NCI-H1092 treated with DMSO at 0.1 percent for 48 hours (cell line): ENCODE results near the gene BANK1.

Experiments used
- DNase-seq: peaks from one replicate; lab custom pipeline; 2025; lab: John Stamatoyannopoulos, UW

BANK1 gene

DNA sequence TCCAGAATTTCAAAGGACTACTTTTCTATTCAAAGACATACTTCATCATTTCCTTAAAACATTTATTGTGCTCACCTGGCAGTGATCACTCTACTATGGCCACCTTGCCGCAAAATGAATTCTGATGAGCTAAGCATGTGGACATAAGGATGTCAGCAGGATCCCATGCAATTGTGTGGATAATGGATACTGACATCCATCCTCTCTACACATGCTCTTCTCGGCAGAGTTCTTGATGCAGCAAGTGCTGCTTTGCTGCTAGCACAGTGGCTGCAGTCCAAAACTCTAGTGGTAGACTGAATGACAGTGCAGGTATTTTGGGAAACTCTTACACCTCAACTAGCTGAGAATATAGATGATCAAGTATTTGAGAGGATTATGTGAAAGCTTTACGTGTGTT lies 168.0 kb downstream of the BANK1 start:
- DNase-seq = no peak

DNA sequence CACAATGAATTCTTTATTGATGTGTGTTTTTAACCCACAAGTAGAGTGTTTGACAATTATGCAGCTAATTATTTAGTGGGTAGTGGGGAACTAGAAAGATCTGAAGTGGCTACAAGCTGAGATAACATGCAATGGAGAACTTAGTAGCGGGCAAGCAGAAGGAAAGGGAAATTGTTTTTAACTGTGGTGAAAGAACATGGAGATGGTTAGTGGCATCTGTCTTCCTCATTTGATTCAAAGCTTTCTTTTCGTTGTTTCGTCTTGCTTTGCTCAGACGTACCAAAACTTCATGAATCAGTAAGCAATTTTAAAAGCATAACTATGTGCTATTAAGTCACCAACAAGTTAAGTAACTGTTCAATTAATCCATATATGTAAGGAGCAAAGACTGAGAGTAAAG lies 169.9 kb downstream of the BANK1 start:
- no peak for DNase-seq

DNA sequence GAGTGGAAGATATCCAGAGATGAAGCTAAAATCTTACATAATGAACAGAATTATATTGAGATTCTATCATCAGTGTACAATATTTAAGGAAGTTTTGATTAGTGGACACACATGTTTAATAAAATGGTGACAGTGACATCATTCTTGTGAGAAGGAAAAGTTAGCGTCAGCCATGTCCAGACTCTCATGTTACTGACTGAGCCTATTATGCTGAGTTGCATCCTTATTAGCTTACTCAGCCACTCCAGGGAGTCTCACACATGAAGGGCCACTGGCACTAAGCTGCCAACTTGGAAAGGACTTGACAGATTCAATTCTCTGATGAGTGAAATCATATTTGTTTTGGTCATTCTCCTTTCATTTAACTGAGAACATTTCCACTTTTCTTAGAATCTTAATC lies 170.6 kb downstream of the BANK1 start:
- no peak for DNase-seq

DNA sequence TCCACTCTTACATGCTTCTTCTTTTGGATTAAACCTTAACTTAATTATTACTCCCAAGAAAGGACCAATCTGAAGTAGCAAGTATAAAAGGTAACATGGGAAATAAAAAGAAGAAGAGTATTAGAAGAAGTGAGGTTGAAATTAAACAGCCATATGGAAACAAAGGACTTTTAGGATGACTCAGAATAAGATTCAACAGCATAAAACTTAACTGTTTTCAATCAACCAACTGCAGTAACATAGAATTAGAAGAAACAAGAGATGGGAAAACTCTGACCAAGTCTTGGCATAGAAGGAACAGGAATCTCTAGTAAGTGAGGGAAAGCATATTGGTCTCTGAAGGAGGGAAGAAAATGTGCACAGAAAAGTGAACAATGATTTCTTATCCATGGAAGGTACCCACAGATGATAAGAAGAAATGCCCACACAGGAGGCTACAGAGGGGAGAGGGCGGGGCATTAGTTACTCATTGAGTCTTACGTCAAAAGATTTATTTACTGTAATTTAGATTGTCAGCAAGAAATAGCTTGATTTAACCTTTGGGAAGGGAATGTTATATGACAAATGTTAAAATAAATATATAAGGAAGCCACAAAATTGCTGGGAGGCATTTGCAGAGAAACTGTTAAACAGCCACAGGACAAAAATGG lies 177.3 kb downstream of the BANK1 start:
- DNase-seq = no peak

DNA sequence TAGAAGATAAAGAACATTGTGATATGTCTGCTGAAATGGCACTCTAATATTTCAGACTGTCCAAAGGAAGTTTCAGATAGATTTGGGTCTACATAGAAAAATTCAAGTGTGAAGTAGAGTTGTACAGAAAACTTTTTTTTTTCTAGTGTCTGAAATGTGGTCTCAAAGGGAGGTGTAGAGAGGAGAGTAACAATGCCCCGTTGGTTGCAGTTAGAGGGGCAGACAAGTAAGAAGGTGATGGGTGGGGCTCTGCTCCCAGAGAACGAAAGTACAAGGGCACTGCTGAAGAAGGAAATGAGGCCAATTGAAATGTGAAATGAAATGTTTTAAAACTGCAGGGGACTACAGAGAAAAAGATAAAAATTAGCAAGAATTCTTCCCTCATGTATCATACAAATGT lies 177.8 kb downstream of the BANK1 start:
- no peak for DNase-seq

DNA sequence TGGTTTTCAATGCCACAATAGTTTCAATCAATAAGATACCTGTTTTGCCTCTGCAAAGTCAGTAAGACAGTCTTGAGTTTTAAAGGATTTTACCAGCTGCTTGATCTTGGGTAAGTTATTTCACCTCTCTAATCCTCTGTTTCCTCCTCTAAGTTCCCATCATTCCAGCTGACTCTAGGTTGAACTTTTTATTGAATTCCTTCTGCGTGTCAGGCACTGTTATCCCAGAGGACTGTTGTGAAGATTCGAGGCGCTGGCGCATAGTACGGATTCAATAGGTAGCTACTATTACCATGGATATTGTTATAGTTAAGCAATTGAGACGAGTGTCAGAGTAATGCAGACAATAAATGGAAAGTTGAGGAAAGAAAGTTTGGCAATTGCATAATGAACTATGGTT lies 179.4 kb downstream of the BANK1 start:
- DNase-seq = no peak

DNA sequence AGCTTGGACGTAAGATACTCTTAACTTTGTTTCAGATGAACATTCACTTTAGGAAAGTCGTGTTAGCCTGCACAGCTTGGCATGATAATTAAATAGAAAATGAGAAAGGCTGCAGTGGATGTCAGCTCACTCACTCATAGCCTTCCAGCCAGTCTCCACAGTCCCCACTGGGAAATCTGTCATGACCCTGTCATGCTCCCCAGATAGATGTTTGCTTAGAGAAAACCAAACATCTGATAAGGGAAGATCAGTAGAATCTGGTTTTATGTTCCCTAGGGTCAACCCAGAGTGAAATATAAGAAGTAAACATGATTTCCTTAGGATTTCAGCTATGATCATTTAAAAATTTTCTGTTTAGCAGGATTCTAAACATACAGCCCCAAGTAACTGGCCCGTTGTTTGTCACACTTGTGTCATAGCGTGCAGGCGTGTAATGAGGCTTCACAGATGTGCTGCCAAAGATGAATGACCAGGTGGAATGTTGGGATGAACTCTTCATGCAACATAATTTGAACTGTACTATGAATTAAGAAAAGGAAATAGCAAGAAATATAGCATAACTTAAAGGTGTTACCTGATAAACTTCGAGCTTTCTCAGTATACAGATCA lies 180.1 kb downstream of the BANK1 start:
- no peak for DNase-seq

DNA sequence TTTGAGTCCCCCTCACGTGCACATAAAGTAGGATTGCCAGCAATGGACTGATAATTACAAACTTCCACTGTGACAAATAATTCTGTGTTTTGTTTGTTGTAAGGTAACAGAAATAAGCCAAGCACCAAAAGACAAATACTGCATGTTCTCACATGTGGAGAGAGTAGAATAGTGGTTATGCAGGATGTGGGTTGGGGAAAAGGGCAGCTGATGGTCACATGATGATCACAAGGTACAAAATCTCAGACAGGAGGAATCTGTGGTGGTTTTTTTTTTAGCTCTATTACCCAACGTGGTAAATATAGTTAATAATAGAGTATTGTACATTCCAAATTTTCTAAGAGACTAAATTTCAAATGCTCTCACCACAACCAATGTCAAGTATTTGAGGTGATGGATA lies 182.3 kb downstream of the BANK1 start:
- DNase-seq = no peak

DNA sequence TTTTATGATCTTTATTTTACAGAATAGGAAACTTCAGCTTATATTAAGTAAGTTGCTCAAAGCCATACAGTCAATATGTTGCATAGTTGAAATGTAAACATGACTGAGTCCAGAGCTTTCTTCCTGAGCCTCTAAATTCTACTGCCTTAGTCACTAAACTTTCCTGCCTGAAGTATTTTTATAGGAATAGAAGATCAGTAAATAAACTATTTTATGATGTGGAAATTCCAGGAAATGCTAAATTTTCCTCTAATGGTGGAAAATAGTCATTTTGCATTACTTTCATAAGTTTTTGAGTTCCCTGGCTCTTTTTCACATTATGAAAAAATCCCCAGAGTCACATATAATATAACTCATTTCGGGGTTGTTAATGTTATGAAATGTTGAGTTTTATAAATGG lies 182.8 kb downstream of the BANK1 start:
- DNase-seq = no peak

DNA sequence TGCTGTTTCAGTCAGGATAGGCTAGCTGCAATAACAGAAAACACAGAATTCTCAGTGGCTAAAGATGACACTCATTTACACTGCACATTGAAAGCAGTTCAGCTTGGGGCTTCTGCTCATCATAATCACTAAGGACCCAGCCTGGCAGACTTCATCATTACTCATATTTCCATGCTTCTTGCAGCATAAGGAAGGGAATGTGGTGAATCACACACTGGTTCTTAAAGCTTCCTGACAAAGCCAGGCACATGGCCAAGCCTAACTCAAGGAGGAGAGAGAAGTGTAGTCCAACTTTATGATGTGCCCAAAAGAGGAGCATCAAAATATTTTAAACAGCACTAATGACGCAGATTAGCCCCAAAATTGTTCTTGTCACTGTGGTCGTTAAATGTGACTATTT lies 186.5 kb downstream of the BANK1 start:
- DNase-seq = no peak

DNA sequence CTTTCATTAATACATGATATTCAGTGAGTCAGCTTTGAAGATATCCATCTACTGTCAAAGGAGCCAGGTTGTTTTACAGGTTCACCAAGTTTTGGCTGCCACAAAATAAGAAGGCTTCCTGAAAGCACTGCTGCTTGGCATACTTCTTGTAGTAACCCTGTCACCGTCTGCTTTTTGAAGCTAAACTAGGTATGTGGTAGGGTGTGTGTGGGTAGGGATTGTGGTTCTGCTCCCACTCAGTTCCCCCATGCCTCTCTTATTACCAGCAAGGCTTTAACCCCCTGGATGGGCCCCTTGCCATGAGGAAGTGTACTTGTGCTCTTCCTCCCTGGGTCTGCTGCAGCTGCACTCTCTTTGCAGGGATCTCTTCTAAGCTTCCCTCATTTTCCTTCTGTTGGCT lies 191.2 kb downstream of the BANK1 start:
- DNase-seq = no peak

DNA sequence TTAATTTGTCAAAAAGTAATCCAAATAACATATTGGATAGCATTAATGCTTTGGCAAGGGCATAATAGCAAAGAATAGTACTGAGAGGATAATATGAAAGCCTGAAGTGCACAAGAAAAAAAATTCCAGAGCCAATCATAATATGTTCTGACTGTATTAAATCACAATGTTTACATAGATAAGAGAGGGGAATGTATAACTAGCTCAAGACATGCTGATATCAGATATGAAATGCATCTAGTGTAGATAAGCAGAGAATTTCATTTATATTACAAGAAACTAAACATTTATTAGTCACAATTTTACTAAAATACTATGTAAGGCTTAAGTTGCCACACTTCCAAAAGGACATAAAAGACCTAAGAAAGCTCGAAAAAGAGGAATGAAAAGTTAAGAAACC lies 193.3 kb downstream of the BANK1 start:
- DNase-seq = no peak

DNA sequence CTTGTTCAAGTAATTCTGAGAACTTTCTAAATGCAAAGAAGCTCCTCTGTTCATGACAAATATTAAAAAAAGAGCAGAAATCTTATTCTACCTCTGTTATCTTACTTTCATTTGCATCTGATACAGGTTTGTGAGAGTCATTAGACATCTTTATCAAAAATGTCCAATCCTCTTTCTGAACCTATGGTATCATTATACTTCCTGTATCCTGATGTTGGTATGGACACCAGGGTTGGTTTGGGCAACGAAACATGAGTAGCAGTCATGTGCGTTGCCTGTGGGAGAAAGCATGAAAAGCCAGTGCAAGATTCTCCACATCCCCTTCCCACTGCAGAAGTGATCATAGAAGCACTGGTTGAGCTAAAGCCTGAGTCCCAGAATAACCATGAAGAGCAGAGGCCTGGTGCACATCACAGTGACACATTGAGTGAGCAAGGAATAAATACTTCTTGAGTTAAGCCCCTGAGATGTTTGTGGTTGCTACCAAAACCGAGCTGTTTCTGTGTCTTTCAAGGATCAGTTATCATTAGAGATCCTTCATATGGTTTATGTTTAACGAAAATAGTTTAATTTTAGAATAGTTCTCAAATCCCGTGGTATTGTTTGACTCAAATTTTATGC lies 197.2 kb downstream of the BANK1 start:
- no peak for DNase-seq

DNA sequence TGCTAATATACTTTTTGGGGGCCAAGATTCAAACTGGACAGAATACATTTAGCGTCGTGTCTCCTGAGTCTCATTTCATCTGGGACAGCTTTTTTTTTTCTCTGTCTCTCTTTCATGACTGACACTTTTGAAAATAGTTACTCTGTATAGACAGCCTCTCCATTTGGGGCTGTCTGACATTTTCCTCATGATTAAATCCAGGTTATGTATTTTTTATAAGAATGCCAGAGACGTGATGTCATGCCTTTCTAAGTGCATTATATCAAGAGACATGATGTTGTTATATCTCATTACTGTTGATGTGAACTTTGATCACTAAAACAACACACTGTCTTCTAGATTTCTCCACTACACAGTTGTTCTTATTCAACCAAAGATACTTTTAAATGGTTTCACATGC lies 199.0 kb downstream of the BANK1 start:
- no peak for DNase-seq

DNA sequence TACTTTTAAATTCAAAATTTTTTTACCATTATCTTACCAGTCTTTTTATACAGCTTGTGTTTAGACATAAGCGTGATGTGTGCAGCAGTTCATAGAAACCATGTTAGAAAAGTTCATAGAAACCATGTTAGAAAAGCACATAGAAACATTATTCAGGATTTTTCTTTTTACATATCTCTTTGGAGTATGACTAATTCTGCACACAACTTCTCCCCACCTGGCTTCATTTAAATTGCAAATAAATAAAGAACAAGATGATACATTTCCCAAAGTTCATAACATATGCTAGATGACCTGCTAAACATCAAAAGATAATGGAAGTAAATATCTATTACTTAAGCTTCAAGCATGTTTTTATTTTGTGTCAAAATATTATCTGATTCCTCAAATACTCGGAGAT lies 201.9 kb downstream of the BANK1 start:
- no peak for DNase-seq

DNA sequence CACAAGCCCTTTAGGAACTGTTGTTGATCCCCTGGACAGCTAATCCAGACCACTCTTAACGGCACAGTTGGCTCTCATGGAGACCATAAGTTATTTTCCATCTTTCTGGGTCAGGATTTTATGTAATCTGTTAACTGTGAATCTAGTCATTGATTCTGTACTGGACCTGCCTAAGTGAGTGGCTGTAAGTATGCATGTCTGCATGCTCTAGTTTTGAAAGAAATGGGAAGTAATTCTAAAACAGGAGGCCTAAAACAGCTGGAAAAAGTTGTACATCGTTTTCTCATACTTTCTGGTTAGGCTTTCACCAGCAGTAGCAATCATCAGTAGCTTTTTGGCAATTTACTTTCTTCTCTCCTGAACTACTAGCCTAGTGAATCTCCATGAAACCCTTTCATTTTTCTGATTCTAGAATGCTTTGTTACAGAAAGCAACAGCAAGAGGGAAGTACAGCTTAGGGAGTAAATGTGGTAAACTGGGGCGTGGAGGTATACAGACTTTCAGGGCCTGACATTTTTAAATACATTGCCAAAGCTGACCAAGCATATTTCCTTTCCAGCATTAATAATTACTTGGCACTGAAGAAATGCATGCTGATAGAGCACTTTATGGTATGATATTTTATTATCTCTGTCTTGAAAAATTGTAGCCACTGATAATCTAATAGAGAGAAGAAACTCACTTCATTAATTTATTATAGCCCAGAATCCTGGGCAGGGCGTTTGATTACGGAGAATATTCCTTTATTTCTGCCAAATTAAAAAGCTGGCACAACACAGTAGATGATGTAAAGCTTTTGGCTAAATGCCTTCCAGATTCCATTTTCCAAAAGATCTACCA lies 202.7 kb downstream of the BANK1 start:
- DNase-seq = no peak

DNA sequence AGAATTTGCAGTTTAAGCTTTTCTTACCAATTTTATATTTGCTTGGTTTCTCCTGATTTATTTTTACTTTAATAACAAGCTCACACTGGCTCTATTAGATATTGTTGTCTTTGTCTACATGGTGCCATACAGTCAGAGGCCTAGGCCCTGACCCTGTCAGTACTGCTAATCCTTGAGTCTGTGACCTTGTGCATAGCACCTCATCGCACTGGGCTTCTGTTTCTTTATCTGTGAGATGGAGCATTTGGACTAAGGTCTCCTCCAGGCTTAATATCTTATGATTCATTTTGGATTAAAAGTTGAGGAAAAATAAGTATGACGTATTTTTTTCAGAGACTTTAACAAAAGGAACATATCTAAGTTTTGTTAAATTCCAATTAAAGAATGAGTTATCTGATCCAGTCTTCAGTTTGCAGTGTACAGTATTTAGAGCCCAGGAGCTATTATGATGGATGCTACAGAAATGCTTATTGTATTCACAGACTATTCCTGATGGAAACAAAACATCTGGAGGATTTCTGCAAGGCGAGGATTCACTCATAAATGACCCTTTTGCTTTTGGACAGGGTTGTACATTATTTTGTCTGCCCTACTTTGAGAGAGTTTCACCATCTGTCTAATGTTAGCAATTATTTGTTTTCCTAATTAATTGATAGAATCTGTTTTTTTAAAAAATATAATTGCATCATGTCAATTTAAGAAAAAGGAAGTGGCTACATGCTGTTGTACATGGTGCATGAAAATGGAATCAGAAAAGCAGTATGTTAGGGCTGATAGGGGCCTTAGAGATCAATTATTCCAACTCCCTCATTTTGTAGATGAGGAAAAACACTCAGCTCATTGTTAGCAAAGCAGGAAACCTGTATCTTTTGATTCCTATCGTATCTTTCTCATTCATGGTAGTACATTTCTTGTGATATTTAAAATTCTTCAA lies 203.6 kb downstream of the BANK1 start:
- no peak for DNase-seq

DNA sequence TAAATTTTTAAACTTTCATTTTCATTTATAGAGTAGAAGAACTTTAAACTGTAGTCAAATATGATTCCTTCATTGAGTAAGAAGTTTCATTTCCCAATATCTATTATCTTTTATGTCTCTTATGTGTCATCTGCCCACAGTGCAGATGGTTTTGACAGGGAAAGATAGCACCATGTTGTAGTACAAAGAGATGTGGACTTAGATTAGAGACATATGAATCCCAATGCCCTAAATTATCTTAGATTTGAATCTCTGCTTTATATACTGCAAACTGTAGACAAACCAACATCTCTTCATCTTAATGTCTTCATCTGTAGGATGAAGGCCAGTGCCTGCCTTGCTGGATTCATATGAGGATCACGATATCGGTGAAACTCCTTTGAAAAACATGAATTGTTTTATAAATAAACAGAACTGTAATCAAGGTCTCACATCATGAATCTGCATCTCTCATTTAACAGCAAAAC lies 217.5 kb downstream of the BANK1 start:
- DNase-seq = no peak

DNA sequence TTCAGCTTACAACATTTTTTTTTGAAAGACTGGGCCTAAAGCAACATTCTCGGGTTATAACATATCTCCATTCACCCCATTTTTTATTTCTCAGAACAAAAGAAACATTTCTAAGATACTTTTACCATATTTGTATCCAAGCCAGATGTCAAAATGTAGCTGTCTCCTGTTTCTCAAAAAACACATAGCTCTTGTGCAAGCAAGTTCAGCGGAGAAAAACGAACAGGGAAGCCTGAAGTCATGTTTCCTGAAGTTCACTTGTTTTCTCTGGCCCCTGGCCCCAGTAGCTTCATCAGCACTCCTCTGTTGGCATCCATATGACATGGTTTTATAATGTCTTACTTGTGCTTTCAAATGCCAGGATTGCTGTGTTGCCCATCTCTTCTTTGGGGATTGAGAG lies 218.2 kb downstream of the BANK1 start:
- DNase-seq = no peak

DNA sequence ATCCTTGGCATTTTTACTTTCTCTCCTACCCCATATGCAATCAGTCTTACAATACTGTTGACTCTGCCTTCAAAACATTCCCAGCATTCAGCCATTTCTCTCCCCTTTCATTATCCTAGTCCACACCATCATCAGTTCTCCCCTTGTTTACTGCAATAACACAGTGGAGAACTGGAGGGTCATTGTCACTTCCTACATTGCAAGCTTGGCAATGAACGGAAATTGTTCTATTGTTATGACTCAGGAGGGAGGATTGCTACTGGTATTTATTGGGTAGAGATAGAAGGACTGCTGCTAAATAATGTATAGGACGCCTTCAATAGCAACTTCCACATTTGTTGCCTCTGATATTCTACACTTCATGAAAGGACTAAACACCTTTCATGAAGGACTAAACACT lies 231.8 kb downstream of the BANK1 start:
- no peak for DNase-seq

DNA sequence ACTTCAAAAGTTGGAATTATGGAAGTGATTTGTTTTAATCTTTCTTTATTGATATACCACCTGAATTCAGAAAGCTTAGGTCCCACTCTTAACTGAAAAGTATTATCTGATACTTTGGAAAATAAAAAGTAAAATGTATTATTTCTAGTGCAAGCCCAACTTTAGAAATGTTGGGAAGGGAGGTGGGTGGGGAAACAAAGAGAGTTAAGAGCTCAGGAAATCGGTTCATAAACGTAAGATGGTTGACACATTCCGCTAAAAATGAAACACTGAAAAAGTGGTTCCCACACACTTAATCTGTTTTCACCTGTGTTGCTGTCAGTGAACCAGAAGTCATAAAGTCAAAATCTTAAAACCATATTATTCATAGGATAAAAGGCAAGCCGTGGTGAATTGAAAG lies 237.4 kb downstream of the BANK1 start:
- no peak for DNase-seq

DNA sequence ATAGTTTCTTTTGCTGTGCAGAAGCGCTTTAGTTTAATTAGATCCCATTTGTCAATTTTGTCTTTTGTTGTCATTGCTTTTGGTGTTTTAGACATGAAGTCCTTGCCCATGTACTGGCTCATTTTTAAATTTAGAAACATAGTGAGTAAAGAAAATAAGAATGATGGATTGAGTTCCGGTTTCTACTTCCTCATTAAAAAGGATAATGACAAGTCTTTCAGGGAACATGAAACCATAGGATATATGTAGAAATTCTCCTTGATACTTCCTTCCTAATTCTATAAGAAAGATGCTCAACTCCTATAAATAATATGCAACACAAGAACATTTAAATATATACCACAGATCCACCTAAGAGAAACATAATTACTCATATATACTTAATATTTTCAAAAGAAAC lies 240.9 kb downstream of the BANK1 start:
- DNase-seq = no peak
